ENCODE measurements around the gene ZNF682. TPM values are rescaled to one million over a fixed set of nuclear protein-coding genes. Genes with fewer than 3 reads are reported as not detected.
"Not testable (repeated sequence)": the region's sequence is repeated elsewhere in the genome, so short reads cannot be mapped to it uniquely, and the experiment has no call there.

The ZNF682 gene
- total RNA-seq, 4 donors from 2014 or later, result 1.6 to 5.9 (median 3.8) TPM

DNA sequence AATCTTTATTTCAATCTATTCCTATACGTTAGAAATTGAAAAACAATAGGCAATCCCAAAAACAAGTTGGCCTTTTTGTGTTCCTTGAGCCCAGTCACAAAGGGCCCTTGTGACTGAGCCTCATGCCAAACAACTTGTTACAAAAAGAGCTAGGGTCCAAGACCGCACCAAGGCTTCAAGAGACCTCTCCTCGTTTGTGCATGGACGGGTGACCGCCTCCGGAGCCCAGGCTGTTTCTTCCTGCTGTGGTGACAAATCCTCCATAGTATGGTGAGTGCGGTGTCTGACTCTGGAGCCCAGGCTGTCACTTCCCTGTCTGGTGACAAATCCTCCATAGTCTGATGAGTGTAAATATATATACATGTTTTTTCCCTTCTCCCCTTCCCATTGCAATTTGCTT, 74.9 kb downstream of the ZNF682 start:
- Histone ChIP-seq H3K27me3 (no peaks in the 10 kb centered on the region), H3K9me3 (peaks cover 0 to 29% (median 0%) of the 10 kb centered on the region in 3 donors), H3K4me3 (no peak overlapping the region), H3K4me1 (no peaks in the 10 kb centered on the region), H3K27ac (no peak overlapping the region), H3K36me3 (no peaks in the 10 kb centered on the region)
- 69 to 76% methylated on average over 4 to 5 of the region's 7 CpGs for WGBS, 2 donors (ENCODE audit: low coverage in 1 of 2)
- ATAC-seq, result no peak
- TF ChIP-seq POLR2AphosphoS5 (IDR thresholded peaks at IDR 0.05), result no peak
- TF ChIP-seq EP300 (IDR thresholded peaks at IDR 0.05), result no peak
- no peak for TF ChIP-seq POLR2A (IDR thresholded peaks at IDR 0.05)
- TF ChIP-seq, protein P1, sequence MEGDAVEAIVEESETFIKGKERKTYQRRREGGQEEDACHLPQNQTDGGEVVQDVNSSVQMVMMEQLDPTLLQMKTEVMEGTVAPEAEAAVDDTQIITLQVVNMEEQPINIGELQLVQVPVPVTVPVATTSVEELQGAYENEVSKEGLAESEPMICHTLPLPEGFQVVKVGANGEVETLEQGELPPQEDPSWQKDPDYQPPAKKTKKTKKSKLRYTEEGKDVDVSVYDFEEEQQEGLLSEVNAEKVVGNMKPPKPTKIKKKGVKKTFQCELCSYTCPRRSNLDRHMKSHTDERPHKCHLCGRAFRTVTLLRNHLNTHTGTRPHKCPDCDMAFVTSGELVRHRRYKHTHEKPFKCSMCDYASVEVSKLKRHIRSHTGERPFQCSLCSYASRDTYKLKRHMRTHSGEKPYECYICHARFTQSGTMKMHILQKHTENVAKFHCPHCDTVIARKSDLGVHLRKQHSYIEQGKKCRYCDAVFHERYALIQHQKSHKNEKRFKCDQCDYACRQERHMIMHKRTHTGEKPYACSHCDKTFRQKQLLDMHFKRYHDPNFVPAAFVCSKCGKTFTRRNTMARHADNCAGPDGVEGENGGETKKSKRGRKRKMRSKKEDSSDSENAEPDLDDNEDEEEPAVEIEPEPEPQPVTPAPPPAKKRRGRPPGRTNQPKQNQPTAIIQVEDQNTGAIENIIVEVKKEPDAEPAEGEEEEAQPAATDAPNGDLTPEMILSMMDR (IDR thresholded peaks at IDR 0.05), result no peak

GRCh38 chr19:19959151-19959799, 80.0 kb downstream of the ZNF682 start:
- H3K4me1 ChIP-seq, H3K36me3 ChIP-seq, H3K27ac ChIP-seq, ATAC-seq, H3K9me3 ChIP-seq, H3K27me3 ChIP-seq, H3K4me3 ChIP-seq: not testable (repeated sequence)
- 8 to 12% methylated on average over 7 to 8 of the region's 9 CpGs for WGBS, 2 donors (ENCODE audit: low coverage in 1 of 2)
- peak; percentile 9 for TF ChIP-seq POLR2AphosphoS5 (IDR thresholded peaks at IDR 0.05)
- TF ChIP-seq, protein P1 (IDR thresholded peaks at IDR 0.05), result peak; percentile 64 to 69 (median 68)

DNA sequence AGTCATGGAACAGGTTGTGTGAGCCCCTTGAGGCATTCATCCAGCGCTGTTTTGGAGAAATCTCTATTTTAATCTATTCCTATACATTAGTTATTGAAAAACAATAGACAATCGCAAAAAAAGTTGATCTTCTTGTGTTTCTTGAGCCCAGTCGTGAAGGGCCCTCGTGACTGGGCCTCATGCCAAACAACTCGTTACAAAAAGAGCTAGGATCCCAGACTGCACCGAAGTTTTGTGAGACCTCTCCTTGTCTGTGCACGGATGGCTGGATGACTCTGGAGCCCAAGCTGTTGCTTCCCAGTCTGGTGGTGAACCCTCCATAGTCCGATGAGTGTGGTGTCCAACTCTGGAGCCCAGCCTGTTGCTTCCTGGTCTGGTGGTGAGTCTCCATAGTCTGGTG, 81.5 kb downstream of the ZNF682 start:
- not testable (repeated sequence) for H3K4me3 ChIP-seq, ATAC-seq, H3K36me3 ChIP-seq, H3K4me1 ChIP-seq, H3K27me3 ChIP-seq, H3K27ac ChIP-seq, H3K9me3 ChIP-seq
- 69% methylated on average over 7 of the region's 8 CpGs for WGBS, 2 donors (ENCODE audit: low coverage in 1 of 2)

GRCh38 chr19:19956434-19957075, 82.8 kb downstream of the ZNF682 start:
- Histone ChIP-seq H3K4me3 (no peak overlapping the region), H3K27me3 (no peaks in the 10 kb centered on the region), H3K27ac (no peak overlapping the region), H3K4me1 (peaks cover 0 to 3% (median 0%) of the 10 kb centered on the region in 3 donors), H3K9me3 (no peaks in the 10 kb centered on the region), H3K36me3 (no peaks in the 10 kb centered on the region)
- TF ChIP-seq, protein P1 (IDR thresholded peaks at IDR 0.05), result no peak
- TF ChIP-seq EP300 (IDR thresholded peaks at IDR 0.05) (no peak), POLR2A (IDR thresholded peaks at IDR 0.05) (no peak), POLR2AphosphoS5 (IDR thresholded peaks at IDR 0.05) (no peak)
- no peak for ATAC-seq
- 64 to 100% methylated on average over 1 to 8 of the region's 15 CpGs for WGBS, 2 donors (ENCODE audit: low coverage in 1 of 2)

- Histone ChIP-seq H3K4me1 (peaks cover 0 to 3% (median 0%) of the 10 kb centered on the region in 3 donors), H3K36me3 (no peaks in the 10 kb centered on the region), H3K27ac (no peak overlapping the region), H3K27me3 (no peaks in the 10 kb centered on the region), H3K9me3 (no peaks in the 10 kb centered on the region), H3K4me3 (no peak overlapping the region)
- TF ChIP-seq POLR2AphosphoS5 (IDR thresholded peaks at IDR 0.05) (no peak), POLR2A (IDR thresholded peaks at IDR 0.05) (no peak), EP300 (IDR thresholded peaks at IDR 0.05) (no peak)
- TF ChIP-seq, protein P1 (IDR thresholded peaks at IDR 0.05), result no peak
- 80 to 85% methylated on average over 1 to 4 of the region's 9 CpGs for WGBS, 2 donors (ENCODE audit: low coverage in 1 of 2)
- no peak for ATAC-seq
Observed at GRCh38 chr19:19955208-19955607, 84.1 kb downstream of the ZNF682 start.

Small RNA genes lying within 50 kb of the gene (small RNA-seq; reads per million reads assigned to genes)
- 0 reads per million in 4 donors for gene AC006539.3

Other genes with a start within 250 kb of the ZNF682 start
- 10 to 100 TPM; 17.7 to 34.2 (median 25.9) TPM for gene ZNF506, start 217.8 kb downstream of the ZNF682 start, total RNA-seq
- 10 to 100 TPM in 2 of 4 donors, 1 to 10 TPM in 2; 7.0 to 17.3 (median 9.5) TPM for gene ZNF253, start 173.6 kb downstream of the ZNF682 start, total RNA-seq
- 1 to 10 TPM; 1.7 to 6.1 (median 2.9) TPM for gene ZNF93, start 138.6 kb downstream of the ZNF682 start, total RNA-seq
- gene ZNF90, start 38.5 kb upstream of the ZNF682 start, total RNA-seq, result 1 to 10 TPM in 3 of 4 donors, under 1 TPM in 1; 0.12 to 2.5 (median 1.6) TPM
- 1 to 10 TPM; 2.6 to 4.4 (median 3.0) TPM for gene ZNF486, start 127.7 kb upstream of the ZNF682 start, total RNA-seq